Measurements from ENCODE around the gene NKX1-1. TPM values are rescaled to one million over a fixed set of nuclear protein-coding genes. Genes with fewer than 3 reads are reported as not detected.
A peak's percentile ranks its signal among the peaks of the same experiment; 100 is the strongest.

NKX1-1 gene
- total and polyA plus RNA-seq, 11 donors = not detected

GRCh38 chr4:1400191-1400805, 5.9 kb downstream of the NKX1-1 start:
- DNase-seq (peak in 2 of 5 donors; percentile 6 to 28), ATAC-seq (no peak)
- H3K27me3 ChIP-seq = peaks cover 49 to 60% (median 54%) of the 10 kb centered on the region in 9 donors
- peaks cover 0 to 36% (median 4%) of the 10 kb centered on the region in 12 donors for H3K4me1 ChIP-seq
- no peak for TF ChIP-seq CTCF (IDR thresholded peaks at IDR 0.05)
- TF ChIP-seq POLR2A (IDR thresholded peaks at IDR 0.05) = no peak
- no peak overlapping the region for H3K4me3 ChIP-seq
- H3K27ac ChIP-seq = no peak overlapping the region
- H3K9me3 ChIP-seq = peaks cover 0 to 8% (median 0%) of the 10 kb centered on the region in 12 donors
- intact Hi-C loops (cut with DNase I) = no loop called here
- no peaks in the 10 kb centered on the region for H3K36me3 ChIP-seq
- 78 to 86% (median 85%) methylated on average over 9 to 11 of the region's 11 CpGs for WGBS, 4 donors

- DNase-seq = peak in 3 of 5 donors; percentile 5 to 32 (median 10)
- Histone ChIP-seq H3K27ac (no peak overlapping the region), H3K27me3 (peaks cover 43 to 53% (median 48%) of the 10 kb centered on the region in 9 donors), H3K4me3 (no peak overlapping the region), H3K9me3 (peaks cover 0 to 8% (median 0%) of the 10 kb centered on the region in 12 donors), H3K36me3 (no peaks in the 10 kb centered on the region), H3K4me1 (peaks cover 0 to 29% (median 4%) of the 10 kb centered on the region in 12 donors)
- no peak for TF ChIP-seq POLR2A (IDR thresholded peaks at IDR 0.05)
- TF ChIP-seq CTCF (IDR thresholded peaks at IDR 0.05) = no peak
- ATAC-seq = no peak
- intact Hi-C loops (cut with DNase I) = no loop called here
- 63 to 89% (median 79%) methylated on average over 11 to 15 of the region's 15 CpGs for WGBS, 4 donors
These were observed 6.6 kb downstream of the NKX1-1 start for GRCh38 chr4:1399508-1400190.

- no peak for ATAC-seq
- Histone ChIP-seq H3K27me3 (peaks cover 35 to 46% (median 40%) of the 10 kb centered on the region in 9 donors), H3K4me3 (no peak overlapping the region), H3K4me1 (peaks cover 0 to 22% (median under 1%) of the 10 kb centered on the region in 12 donors), H3K36me3 (peaks cover 0 to 5% (median 2%) of the 10 kb centered on the region in 9 donors), H3K9me3 (peaks cover 0 to 11% (median 0%) of the 10 kb centered on the region in 12 donors), H3K27ac (no peak overlapping the region)
- 90 to 94% (median 92%) methylated on average over 22 of the region's 22 CpGs for WGBS, 4 donors
- peak in 2 of 5 donors; percentile 6 to 7 for DNase-seq
- intact Hi-C loops (cut with DNase I) = no loop called here
- TF ChIP-seq CTCF (IDR thresholded peaks at IDR 0.05) (no peak), POLR2A (IDR thresholded peaks at IDR 0.05) (no peak)
These were observed 7.3 kb downstream of the NKX1-1 start for GRCh38 chr4:1398681-1399507.
